ENCODE results near the gene MAPRE3. TPM values are rescaled to one million over a fixed set of nuclear protein-coding genes. Genes with fewer than 3 reads are reported as not detected.
A peak's percentile ranks its signal among the peaks of the same experiment; 100 is the strongest.

MAPRE3 gene
- total RNA-seq, 2 experiments from 2014 or later = 2.9 to 3.8 TPM

DNA sequence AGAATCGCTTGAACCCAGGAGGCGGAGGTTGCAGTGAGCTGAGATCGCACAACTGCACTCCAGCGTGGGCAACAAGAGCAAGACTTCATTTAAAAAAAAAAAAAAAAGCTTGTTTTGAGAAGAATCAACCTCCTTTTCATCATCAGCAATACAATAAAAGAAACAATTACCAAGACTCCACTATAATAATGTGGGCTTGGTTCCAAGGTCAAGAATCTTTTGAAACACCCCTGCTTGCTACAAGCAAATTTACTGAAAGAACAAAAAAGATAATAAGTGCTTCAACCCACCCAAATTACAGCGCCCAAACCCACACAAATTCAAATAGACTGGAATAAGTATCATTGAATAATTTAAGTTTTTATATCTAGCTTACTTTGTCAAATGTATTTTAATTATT, 33.6 kb upstream of the MAPRE3 start:
- no peaks in the 10 kb centered on the region for H3K27me3 Mint-ChIP-seq (ENCODE audit: low read depth)
- no peaks in the 10 kb centered on the region for H3K36me3 Mint-ChIP-seq (ENCODE audit: low read depth)

DNA sequence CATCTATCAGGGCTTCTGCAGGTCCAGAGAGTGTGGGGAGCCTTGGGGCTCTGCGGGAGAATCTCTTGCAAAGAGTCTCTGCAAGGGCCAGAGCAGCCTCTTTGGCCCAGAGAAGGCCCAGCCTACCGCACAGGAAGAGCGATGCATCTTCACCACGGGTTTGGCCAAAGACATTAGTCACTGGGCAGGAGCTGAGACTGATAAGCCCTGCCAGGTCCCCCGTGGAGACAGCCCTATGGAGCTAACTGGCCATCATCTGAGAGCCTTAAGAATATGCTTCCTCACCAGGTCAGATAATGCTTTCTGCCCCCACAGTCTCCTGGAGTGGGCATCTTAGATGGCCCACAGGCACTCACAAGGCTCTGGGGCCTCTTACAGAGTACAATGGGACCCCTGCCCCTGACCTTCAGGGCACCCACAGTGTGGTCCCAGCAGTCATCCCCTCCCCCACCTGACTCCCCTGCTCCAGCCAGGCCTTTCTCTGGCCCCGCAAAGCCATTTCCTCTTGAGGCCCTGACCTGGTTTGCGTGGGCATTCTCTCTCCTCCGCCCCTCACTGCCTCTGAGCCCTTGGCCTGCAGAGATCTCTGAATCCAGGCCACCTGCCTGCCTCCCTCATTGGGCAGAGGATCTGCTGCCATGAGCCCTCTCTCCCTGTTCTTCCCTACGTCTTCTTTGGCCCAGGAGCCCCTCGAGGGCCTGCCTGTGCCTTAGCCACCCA, 31.9 kb upstream of the MAPRE3 start:
- Mint-ChIP-seq H3K4me3 (no peak overlapping the region), H3K27ac (no peak overlapping the region), H3K4me1 (ENCODE audit: low read depth) (peaks cover 2% of the 10 kb centered on the region), H3K36me3 (ENCODE audit: low read depth) (no peaks in the 10 kb centered on the region), H3K27me3 (ENCODE audit: low read depth) (peaks cover 6% of the 10 kb centered on the region), H3K9me3 (no peaks in the 10 kb centered on the region)
- CTCF ChIA-PET = interaction anchor here (1.8 to 6.6 kb wide), 3 partner anchors 24 to 92 kb away, joined by 5 to 123 read pairs (median 13); partner anchors contain the start of gene DPYSL5
- intact Hi-C loops (cut with micrococcal nuclease) = no loop called here
- DNase-seq = no peak

More for the DNA sequence above, 33.6 kb upstream of the MAPRE3 start:
- no peak overlapping the region for H3K27ac Mint-ChIP-seq
- no peaks in the 10 kb centered on the region for H3K4me1 Mint-ChIP-seq (ENCODE audit: low read depth)
- CTCF ChIA-PET = interaction anchor here (1.0 to 2.3 kb wide), 3 partner anchors 14 to 90 kb away, joined by 3 to 13 read pairs (median 4); no protein-coding TSS in a partner anchor
- intact Hi-C loops (cut with micrococcal nuclease) = no loop called here
- H3K9me3 Mint-ChIP-seq = no peaks in the 10 kb centered on the region
- DNase-seq = no peak
- H3K4me3 Mint-ChIP-seq = no peak overlapping the region

- peaks cover 6% of the 10 kb centered on the region for H3K27me3 Mint-ChIP-seq (ENCODE audit: low read depth)
- intact Hi-C loops (cut with micrococcal nuclease) = loop anchor here (5.0 to 10.0 kb wide), 2 partner anchors 168 to 335 kb away; no protein-coding TSS in a partner anchor
- no peak overlapping the region for H3K4me3 Mint-ChIP-seq
- H3K4me1 Mint-ChIP-seq (ENCODE audit: low read depth) = peaks cover 2% of the 10 kb centered on the region
- no peak for DNase-seq
- CTCF ChIA-PET = interaction anchor here (0.6 to 6.6 kb wide), 6 partner anchors 14 to 332 kb away, joined by 3 to 123 read pairs (median 4); partner anchors contain the start of gene DPYSL5
- H3K9me3 Mint-ChIP-seq = no peaks in the 10 kb centered on the region
- no peak overlapping the region for H3K27ac Mint-ChIP-seq
- H3K36me3 Mint-ChIP-seq (ENCODE audit: low read depth) = no peaks in the 10 kb centered on the region
Measured at GRCh38 chr2:26940001-26940400, 30.4 kb upstream of the MAPRE3 start.

- Mint-ChIP-seq H3K9me3 (no peaks in the 10 kb centered on the region), H3K4me1 (ENCODE audit: low read depth) (peaks cover 2% of the 10 kb centered on the region), H3K27me3 (ENCODE audit: low read depth) (peaks cover 6% of the 10 kb centered on the region), H3K4me3 (no peak overlapping the region), H3K27ac (no peak overlapping the region), H3K36me3 (ENCODE audit: low read depth) (no peaks in the 10 kb centered on the region)
- no peak for DNase-seq
- intact Hi-C loops (cut with micrococcal nuclease) = loop anchor here (5.0 to 10.0 kb wide), 2 partner anchors 169 to 337 kb away; no protein-coding TSS in a partner anchor
- CTCF ChIA-PET = interaction anchor here (1.1 to 6.6 kb wide), 3 partner anchors 9 to 189 kb away, joined by 3 to 123 read pairs (median 7); partner anchors contain the start of gene DPYSL5
Measured at GRCh38 chr2:26941486-26941885, 29.0 kb upstream of the MAPRE3 start.

DNA sequence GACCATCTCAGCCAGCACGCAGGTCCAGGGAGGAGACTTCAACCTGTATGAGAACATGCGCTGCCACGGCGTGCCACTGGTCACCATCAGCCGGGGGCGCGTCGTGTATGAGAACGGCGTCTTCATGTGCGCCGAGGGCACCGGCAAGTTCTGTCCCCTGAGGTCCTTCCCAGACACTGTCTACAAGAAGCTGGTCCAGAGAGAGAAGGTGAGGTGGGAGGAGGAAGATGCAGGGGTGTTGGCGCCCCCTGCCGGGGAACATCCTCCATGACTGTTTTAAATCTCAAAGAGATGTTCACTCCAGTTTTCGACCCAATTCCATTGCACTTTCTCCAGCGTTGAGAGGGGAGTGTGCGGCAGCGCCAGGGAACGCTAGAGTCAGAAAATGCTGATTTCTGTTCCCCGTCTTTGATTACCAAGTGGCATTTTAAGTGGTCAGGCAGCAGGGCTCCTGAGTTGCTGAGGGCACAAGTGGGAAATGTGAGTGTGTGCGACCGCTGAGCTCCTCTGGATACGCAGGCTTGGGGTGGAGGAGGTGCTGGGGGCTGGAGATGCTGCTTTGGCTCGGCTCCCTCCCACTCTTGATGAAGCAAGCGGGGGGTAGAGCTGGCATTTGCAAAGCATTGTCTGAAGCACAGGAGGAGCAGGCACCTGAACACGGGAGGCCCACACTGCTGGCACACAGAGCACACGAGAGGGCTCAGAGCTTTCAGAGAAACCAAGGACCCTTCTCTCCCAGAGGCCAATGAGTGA, 27.7 kb upstream of the MAPRE3 start:
- intact Hi-C loops (cut with micrococcal nuclease) = loop anchor here (1.0 to 10.0 kb wide), 3 partner anchors 96 to 338 kb away; no protein-coding TSS in a partner anchor
- H3K4me1 Mint-ChIP-seq (ENCODE audit: low read depth) = peaks cover 2% of the 10 kb centered on the region
- no peaks in the 10 kb centered on the region for H3K9me3 Mint-ChIP-seq
- no peaks in the 10 kb centered on the region for H3K36me3 Mint-ChIP-seq (ENCODE audit: low read depth)
- peak; percentile 81 for DNase-seq
- peaks cover 6% of the 10 kb centered on the region for H3K27me3 Mint-ChIP-seq (ENCODE audit: low read depth)
- CTCF ChIA-PET = interaction anchor here (0.5 to 6.6 kb wide), 20 partner anchors 8 to 360 kb away, joined by 3 to 123 read pairs (median 4); partner anchors contain the start of genes DPYSL5 and MAPRE3
- no peak overlapping the region for H3K27ac Mint-ChIP-seq
- no peak overlapping the region for H3K4me3 Mint-ChIP-seq

DNA sequence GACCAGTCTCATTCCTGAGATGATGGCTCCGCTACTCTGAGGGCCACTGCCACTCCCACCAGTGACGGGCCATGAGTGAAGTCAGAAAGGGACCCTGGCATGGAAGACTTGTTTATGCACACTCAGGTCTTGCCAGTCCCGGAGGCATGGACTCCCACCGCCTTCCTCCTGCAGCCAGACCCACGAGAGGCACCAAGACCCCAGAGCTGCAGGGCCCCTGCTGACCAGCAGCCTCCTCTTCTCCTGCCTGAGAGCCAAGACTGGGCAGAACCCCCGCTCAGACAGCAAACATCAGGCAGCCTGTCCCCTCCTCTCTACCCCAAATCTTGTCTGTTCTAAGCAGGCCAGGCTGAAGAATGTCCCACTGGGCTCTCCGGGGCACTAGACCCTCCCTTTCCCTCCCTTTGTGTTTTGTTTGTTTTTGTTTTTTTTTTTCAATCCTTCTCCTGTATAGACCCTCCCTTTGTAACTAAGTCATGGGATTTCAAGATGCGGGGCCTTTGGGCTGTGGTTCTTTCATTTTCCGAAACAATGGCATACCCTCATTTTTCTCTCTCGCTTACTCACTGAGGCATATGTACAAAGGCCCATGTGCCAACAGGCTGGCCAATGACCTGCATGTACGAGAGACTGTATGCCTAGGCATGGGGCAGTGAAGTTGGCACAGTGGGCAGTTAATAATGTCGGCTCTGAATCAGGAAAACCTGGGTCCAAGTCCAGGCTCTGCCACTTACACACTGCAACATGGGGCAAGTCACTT, 24.3 kb upstream of the MAPRE3 start:
- H3K27me3 Mint-ChIP-seq (ENCODE audit: low read depth) = peaks cover 9% of the 10 kb centered on the region
- intact Hi-C loops (cut with micrococcal nuclease) = loop anchor here (10.0 kb wide), 1 partner anchor 341 kb away; no protein-coding TSS in a partner anchor
- H3K27ac Mint-ChIP-seq = no peak overlapping the region
- CTCF ChIA-PET = no interaction called here
- H3K4me1 Mint-ChIP-seq (ENCODE audit: low read depth) = peaks cover 2% of the 10 kb centered on the region
- no peak overlapping the region for H3K4me3 Mint-ChIP-seq
- no peaks in the 10 kb centered on the region for H3K9me3 Mint-ChIP-seq
- no peak for DNase-seq
- H3K36me3 Mint-ChIP-seq (ENCODE audit: low read depth) = no peaks in the 10 kb centered on the region

DNA sequence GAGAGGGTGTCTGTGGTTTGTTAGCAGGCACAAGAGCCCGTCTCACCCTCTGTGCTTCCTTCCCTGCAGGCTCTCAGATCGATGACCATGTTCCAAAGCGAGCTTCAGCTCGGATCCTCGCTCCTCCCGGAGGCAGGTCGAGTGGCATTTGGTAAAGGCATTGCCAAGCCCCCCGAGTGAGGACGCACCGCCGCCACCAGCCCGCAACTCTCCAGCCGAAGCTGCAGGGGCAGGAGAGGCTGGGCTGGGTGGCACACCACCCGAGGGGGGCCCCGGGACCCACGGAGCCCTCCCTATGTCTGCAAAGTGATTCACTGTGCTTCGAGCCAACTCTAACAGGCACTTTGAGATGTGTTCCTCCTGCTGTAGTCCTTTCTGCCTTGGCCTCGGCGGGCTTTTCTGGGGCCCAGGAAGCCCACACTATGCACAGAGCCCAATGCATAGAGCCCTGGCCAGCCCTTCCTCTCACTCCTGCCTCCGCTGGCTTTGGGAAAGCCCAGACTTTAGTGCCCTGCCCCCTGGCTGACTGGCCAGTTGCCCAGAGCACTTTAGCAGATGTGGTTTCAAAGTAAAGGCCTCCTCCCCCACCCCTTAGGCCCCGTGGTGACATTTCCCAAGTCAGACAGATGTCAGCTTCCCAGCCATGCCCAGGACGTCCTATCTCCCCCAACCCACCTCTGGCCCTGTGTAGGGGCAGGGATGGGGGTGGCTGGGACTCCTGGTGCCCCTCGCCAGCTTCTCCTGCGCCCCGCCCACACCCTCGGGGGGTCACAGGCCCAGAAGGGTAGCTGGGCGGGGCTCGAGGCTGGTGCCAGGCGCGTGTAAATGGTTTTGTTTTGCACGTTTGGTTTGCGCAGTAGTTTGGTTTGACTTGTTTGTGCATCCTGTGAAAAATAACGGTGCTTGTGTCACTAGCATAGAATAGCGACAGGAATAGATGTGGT, 23.3 kb upstream of the MAPRE3 start:
- intact Hi-C loops (cut with micrococcal nuclease) = loop anchor here (10.0 kb wide), 1 partner anchor 342 kb away; no protein-coding TSS in a partner anchor
- DNase-seq = no peak
- no peak overlapping the region for H3K4me3 Mint-ChIP-seq
- H3K27ac Mint-ChIP-seq = no peak overlapping the region
- H3K9me3 Mint-ChIP-seq = no peaks in the 10 kb centered on the region
- H3K36me3 Mint-ChIP-seq (ENCODE audit: low read depth) = no peaks in the 10 kb centered on the region
- peaks cover 9% of the 10 kb centered on the region for H3K27me3 Mint-ChIP-seq (ENCODE audit: low read depth)
- peaks cover 2% of the 10 kb centered on the region for H3K4me1 Mint-ChIP-seq (ENCODE audit: low read depth)
- CTCF ChIA-PET = no interaction called here

DNA sequence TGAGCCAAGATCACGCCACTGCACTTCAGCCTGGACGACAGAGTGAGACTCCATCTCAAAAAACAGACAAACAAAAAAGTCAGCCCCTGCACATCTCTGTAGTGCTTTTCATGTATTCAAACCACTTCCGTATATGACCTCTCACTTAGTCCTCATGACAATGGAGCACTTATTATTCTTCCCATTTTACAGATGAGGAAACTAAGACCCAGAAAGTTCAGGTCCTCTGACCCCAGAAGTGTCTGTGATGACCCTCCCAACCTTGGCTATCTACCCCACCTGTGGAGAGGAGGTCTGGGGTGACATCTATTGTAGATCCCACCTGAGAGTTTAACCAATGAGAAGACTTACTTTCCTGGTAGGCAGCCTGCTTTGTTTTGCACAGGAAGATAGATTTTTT, 21.6 kb upstream of the MAPRE3 start:
- H3K4me1 Mint-ChIP-seq (ENCODE audit: low read depth) = no peaks in the 10 kb centered on the region
- peaks cover 3% of the 10 kb centered on the region for H3K27me3 Mint-ChIP-seq (ENCODE audit: low read depth)
- no peak for DNase-seq
- CTCF ChIA-PET = no interaction called here
- intact Hi-C loops (cut with micrococcal nuclease) = loop anchor here (10.0 kb wide), 1 partner anchor 344 kb away; no protein-coding TSS in a partner anchor
- H3K27ac Mint-ChIP-seq = no peak overlapping the region
- no peaks in the 10 kb centered on the region for H3K9me3 Mint-ChIP-seq
- no peak overlapping the region for H3K4me3 Mint-ChIP-seq
- H3K36me3 Mint-ChIP-seq (ENCODE audit: low read depth) = no peaks in the 10 kb centered on the region

- Mint-ChIP-seq H3K4me1 (ENCODE audit: low read depth) (no peaks in the 10 kb centered on the region), H3K27ac (no peak overlapping the region), H3K36me3 (ENCODE audit: low read depth) (no peaks in the 10 kb centered on the region), H3K27me3 (ENCODE audit: low read depth) (peaks cover 3% of the 10 kb centered on the region), H3K4me3 (no peak overlapping the region), H3K9me3 (no peaks in the 10 kb centered on the region)
- CTCF ChIA-PET = interaction anchor here (0.6 to 1.6 kb wide), 3 partner anchors 11 to 104 kb away, joined by 3 to 6 read pairs (median 4); no protein-coding TSS in a partner anchor
- intact Hi-C loops (cut with micrococcal nuclease) = no loop called here
- DNase-seq = no peak
Measured at GRCh38 chr2:26950246-26950645, 20.2 kb upstream of the MAPRE3 start.

GRCh38 chr2:26951236-26951635, 19.2 kb upstream of the MAPRE3 start:
- intact Hi-C loops (cut with micrococcal nuclease) = no loop called here
- no peak for DNase-seq
- no peaks in the 10 kb centered on the region for H3K36me3 Mint-ChIP-seq (ENCODE audit: low read depth)
- CTCF ChIA-PET = interaction anchor here (0.6 kb wide), 1 partner anchor 179 kb away, joined by 6 read pairs; no protein-coding TSS in a partner anchor
- peaks cover 3% of the 10 kb centered on the region for H3K27me3 Mint-ChIP-seq (ENCODE audit: low read depth)
- no peak overlapping the region for H3K4me3 Mint-ChIP-seq
- H3K27ac Mint-ChIP-seq = no peak overlapping the region
- no peaks in the 10 kb centered on the region for H3K9me3 Mint-ChIP-seq
- H3K4me1 Mint-ChIP-seq (ENCODE audit: low read depth) = no peaks in the 10 kb centered on the region

DNA sequence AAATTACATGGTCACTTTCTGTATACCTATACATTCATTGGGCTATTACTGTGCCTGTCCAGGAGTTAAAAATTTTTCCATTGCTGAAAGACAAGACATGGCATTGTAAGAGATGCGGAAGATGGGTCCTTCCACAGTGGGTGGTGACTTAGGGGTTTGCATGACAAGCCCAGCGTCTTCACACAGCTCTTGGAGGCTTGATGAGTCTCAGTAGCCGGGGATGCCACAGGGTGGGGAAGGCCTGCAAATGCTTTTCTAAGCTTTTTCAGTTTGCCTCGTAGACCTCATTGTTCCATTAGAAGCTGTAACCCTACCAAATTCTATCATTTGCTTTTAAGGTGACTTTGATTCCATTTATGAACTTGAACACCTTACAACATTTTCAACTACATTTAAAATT, 18.1 kb upstream of the MAPRE3 start:
- Mint-ChIP-seq H3K4me1 (ENCODE audit: low read depth) (no peaks in the 10 kb centered on the region), H3K9me3 (no peaks in the 10 kb centered on the region), H3K36me3 (ENCODE audit: low read depth) (no peaks in the 10 kb centered on the region), H3K27me3 (ENCODE audit: low read depth) (peaks cover 3% of the 10 kb centered on the region), H3K4me3 (no peak overlapping the region), H3K27ac (no peak overlapping the region)
- intact Hi-C loops (cut with micrococcal nuclease) = no loop called here
- DNase-seq = no peak
- CTCF ChIA-PET = interaction anchor here (1.1 kb wide), 1 partner anchor 10 kb away, joined by 5 read pairs; no protein-coding TSS in a partner anchor
